NCI-H2196 treated with DMSO at 0.1 percent for 48 hours (cell line): ENCODE results near the gene ARHGAP22.

Experiments used
- DNase-seq: peaks from one replicate; lab custom pipeline; 2025; ENCODE audit not compliant: unreplicated experiment; lab: John Stamatoyannopoulos, UW

ARHGAP22 gene

DNA sequence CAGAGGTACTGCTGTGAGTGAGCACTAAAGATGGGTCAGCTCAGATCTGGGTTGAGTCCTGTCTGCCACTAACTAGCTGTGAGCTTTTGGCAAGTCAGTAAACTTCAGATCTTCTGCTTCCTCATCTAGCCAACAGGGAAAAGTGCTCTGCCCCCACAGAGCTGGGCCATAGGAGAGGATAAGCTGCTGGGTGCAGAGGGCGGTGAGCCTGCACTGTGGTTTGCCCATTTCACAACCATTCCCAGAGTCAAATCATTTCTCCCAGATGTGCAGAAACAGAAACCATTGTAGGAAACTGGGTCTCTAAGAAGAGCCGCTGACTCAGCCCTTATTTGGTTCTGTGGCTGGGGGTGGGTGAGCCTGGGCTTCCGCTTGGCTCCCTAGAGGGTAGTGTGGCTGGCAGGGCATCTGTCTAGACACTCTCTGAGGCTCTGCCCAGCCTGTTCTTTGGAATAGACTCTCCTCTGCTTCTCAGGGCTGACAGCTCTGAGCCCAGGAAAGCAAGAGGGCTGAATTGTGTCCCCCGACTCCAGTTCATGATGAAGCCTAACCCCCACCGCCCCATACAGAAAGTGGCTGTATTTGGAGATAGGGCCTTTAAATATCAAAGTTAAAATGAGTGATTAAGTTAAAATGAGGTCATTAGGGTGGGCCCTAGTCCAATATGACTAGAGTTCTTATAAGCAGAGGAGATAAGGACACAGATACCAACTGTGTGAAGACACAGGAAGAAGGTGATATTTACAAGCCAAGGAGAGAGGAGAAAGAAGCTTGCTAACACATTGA lies 29.5 kb upstream of the ARHGAP22 start:
- no peak for DNase-seq

DNA sequence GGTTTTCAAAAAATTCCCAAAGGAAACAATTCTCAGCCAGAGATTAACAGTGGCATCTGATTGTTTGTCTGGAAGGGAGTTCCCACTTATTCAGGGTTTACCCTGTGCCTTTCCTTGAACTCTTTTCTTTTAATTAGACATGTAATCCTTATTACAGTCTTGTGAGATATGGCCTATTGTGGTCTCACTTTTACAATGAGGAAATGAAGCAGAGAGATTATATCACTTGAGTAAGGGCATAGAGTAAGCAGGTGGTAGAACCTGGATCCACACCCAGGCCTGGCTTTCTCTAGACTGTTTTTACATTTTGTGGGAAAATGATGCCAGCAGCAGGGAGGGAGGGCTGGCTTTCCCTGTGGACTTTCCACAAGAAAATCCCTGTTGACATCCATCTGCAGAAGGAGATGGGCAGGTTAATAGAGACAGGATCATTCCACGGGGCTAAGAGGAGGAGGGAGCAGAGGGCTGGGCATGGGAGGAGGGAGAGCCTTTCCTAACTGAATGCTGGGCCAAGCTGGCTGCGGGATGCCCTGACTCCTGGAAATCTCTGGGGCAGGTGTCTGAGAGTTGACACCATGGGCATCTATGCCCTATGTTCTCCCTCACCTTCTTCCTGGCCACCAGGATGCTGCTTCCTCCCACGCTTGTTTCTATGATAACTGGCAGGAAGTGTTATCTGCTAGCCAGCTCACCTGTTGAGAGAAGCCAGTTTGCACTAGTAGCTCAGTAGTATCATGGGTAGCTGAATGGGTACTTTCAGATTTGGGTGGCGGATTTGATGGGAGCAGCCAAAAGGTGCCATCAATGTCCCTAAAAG lies 28.7 kb upstream of the ARHGAP22 start:
- no peak for DNase-seq

DNA sequence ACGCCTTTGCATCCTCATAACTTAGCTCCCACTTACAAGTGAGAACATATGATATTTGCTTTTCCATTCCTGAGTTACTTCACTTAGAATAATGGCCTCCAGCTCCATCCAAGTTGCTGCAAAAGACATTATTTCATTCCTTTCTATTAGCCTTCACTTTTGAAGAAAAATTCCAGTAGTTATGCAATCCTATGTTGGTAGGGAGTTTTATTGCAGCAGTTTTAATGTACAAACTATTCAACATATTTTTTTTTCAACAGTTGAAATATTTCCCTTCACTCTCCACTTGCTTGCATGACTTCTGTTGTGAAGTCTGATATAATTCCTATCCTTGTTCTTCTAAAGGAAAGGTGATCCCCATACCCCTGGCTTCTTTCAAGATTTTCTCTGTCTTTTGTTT lies 27.3 kb upstream of the ARHGAP22 start:
- DNase-seq, result no peak

DNA sequence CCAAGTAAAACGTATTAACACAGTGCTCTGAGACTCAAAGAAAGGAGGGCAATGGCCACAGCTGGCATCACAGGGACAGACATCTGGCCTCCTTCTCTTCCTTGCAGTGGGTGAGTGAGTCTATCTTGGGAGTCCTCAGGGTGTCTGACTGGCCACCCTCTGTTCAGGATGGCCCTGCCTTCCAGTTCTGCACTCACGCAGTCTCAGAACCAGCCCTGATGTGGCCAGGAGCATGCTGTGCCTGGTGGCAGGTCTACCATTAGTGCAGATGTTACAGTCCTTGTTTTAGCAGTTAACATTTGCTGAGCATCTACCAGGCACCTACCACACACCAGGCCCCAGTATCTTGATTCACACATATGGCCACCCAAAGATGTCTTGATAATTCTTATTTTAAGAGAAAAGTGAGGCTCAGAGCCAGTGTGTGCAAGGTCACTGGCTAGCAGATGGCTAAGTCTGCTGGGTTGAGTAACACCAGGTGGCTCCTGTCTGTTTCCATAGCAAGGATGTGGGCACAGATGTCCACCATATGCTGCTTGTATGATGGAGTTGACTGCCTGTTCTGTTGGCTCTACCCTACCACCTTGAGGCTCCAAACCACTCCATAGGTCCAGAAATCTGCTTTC lies 23.2 kb upstream of the ARHGAP22 start:
- DNase-seq, result no peak

DNA sequence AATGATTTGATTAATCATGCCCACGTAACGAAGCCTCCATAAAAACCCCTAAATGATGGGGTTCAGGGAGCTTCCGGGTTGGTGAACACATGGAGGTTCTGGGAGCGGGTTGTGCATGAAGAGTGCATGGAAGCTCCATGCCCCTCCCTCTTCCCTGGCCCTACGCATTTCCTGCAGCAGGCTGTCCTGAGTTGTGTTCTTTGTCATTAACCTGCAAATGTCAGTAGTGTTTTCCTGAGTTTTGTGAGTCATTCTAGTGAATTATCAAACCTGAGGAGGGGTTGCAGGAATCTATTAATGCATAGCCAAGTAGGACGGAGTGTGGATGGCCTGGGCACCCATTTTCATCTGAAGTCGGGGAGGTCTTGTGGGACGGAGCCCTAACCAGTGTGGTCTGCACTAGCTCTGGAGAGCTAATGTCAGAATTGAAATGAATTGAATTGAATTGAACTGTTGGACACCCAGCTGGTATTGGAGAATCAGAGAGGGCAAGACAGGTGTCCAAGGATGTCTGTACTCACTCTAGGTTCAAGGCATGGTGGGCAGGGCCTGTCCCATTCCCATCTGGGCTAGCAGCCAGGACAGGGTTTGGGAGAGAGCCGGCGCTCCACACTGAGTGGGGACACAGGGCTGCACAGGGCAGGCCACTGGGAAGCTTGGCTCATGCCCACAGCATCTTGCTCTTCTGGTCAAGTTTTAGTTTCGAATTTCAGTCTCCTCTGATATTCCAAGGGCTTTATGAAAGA lies 22.3 kb upstream of the ARHGAP22 start:
- DNase-seq, result no peak

- no peak for DNase-seq
Measured at GRCh38 chr10:48626447-48626846, 21.6 kb upstream of the ARHGAP22 start.

- DNase-seq, result no peak
Measured at GRCh38 chr10:48625826-48626134, 20.9 kb upstream of the ARHGAP22 start.

GRCh38 chr10:48623607-48624132 lies 18.8 kb upstream of the ARHGAP22 start:
- DNase-seq, result no peak

DNA sequence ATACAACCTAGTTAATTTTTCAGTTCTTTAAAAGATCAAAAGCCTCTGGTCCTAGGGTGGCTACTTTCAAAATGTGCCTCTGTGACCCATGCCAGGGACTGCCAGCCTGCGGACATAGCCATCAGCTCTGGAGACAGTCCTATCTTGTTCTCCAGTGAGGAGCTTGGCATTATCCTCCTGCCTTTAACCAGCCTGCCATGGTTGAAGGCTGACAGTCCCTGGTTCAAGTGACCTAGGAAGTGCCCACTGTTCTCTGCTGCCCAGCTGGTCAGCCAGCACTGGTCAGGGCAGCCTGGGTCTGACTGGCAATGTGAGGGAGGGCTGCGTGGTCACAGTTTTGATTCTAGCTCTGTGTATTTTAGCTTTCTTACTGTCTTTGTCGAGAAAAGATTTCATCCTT lies 18.1 kb upstream of the ARHGAP22 start:
- DNase-seq, result no peak

- DNase-seq, result no peak
Measured at GRCh38 chr10:48620719-48621118, 15.8 kb upstream of the ARHGAP22 start.

DNA sequence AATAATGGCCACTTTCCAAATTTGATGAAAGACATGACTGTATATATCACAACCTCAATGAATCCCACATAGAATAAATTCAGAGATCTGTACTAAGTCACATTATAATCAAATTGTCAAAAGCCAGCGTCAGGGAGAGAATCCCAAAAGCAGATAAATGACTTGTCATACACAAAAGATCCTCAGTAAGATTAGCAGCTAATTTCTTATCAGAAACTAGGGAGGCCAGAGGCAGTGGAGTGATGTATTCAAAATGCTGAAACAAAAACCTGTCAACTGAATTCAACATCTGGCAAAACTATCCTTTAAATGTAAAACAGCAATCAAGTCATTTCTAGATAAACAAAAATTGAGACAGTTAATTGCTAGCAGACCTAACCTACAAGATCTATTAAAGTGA lies 11.6 kb upstream of the ARHGAP22 start:
- no peak for DNase-seq

DNA sequence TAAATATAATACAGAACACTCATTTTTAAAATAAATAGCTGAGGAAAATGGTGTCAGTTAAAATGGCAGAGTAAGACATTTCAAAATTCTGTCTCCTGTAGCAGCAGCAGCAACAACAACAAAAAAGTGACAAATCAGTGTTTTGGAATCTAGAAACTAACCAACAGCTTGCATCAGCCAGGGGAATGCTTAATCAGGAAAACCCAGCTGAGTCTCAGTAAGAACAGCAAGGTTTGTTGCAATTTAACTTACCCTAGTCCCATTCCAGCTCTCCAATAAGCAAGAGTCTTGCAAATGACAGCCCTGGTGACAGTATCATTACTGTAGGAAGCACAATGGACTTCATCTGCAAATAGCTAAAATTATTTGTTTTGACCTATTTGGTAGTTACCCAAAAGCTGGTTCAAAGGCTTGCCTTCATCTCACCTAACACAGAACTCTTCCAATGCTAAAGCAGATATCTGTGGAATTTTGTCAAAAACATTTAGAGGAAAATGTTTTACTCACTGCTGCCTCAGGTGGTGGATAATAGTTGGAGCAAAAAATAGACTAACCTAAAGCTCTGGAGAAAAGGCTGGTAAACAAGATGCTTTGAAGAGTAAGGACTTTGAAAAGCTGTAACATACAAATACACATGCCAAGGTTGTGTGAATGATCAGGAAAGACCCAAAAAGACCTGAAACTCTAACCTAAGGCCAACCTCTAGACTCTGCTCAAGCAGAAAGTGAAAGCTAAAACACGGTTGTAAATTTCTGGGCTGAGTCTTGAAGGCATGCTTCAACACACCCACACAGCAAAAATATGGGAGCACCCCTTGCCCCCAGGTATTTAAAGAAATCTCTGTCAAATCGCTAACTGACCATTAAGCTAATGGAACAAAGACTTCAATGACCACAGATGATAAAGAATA lies 9.9 kb upstream of the ARHGAP22 start:
- DNase-seq, result no peak

- DNase-seq, result no peak
Measured at GRCh38 chr10:48613016-48613415, 8.1 kb upstream of the ARHGAP22 start.

DNA sequence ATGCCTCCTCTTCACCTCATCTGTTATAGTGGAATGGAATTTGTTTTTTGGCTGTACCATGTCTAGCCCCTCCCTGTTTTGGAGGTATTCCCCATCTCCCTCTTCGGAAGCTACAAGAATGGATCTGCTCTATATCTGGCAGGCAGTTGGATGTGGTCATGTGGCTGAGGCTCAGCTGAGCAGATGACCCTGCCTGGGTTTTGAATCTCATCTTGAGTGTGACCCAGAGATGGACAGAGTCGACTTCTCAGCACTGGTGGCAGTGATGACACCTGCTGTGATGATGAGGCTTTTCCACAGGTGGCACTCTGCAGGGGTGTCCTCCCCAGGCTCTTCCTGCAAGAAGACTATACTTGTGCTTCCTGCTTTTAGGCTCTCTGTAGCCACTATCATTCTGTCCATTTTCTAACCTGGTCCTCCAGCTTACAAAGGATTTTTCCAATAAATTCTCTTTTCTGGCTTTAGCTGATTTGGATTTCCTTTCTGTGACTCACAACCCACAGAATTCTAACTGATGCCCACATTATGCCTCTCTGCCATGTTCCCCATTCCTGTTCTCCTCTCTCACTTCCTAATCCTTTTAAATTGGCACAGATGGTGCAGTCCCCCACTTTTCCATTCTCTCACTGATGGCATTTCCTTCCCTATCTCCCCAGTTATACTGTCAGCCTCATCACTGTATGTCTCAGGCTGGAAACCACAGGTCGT lies 7.5 kb upstream of the ARHGAP22 start:
- no peak for DNase-seq

- no peak for DNase-seq
Measured at GRCh38 chr10:48611133-48611532, 6.3 kb upstream of the ARHGAP22 start.

DNA sequence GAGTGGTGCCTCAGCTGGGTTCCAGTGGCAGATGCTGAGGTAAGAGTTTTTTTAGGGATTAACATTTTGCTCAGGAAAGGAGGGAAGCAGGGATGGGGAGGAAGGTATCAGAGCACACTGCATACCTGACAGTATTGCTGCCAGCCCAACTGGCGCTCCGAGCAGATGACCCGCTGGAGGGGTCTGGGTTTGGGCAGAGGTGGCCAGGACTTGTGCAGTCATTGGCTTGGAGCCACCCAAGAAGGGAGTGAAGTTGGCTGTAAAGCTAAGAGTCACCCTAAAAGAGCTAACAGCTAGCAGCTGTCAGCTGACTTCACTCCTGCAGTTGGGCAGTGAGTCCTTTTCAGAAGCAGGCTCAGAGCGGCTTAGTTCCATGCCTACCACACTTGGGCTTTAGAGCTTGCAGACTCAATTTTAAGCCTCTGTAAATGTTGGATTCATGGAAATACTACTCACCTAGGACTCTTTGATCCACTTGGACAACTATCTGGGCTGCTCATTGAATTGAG lies 5.8 kb upstream of the ARHGAP22 start:
- DNase-seq, result no peak

DNA sequence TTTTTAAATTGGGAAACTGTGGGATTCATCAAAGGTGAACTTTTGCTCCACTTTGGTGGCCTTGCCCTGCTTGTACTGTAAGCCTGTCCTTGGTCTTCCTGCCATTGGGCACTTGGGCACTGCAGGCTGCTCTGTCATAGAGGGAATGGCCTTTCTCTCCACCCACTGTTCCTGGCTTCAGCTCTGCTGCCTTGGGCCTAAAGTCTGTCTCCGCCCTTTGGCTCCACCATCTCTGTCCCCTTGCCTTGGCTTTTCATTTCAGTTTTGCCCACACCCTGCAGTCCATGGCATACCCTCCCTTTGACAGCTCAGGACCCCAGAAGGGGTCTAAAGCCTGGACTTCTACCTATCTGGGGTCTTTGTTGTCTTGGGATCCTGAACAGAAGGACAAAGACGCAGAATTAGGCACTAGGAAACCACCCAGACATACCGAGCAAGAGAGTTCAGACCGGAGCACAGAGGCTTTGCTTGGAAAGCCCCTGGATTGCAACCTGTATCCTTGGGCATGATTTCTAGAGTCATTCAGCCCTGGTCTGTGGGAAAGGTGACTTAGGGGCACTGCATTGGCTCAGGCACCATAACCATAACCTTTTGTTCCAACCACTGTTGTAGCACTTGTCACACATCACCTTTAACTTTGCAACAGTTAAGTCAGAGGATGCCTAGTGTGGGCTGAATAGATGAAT lies 5.2 kb upstream of the ARHGAP22 start:
- DNase-seq, result no peak

DNA sequence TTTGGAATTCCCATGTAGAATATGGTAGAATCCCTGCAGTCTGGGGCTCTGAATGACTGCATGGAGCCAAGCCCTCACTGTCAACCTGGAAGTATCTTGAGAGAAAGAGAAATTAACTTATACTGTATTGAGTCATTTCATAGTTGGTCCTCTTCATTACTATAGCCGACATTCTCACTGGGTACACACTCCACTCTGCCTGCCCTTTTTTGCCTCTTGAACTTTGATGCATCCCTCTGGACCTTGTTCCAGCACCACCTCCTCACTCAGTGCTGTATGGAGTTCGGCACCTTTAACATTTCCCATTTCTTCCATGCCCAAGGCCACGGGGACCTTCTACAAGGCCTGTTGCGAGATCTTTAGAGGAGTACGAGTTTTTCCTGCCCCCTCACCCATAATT lies 4.6 kb upstream of the ARHGAP22 start:
- DNase-seq, result no peak

GRCh38 chr10:48608976-48609375 lies 4.1 kb upstream of the ARHGAP22 start:
- no peak for DNase-seq
